GM19372 (cell line): ENCODE data around the gene MEIOB.
A peak's percentile ranks its signal among the peaks of the same experiment; 100 is the strongest.

Experiments used
- ATAC-seq: cut with Tn5 transposase; IDR thresholded peaks from one replicate; pipeline ENCODE4 v1.9.1; 2021; ENCODE audit warnings: mild to moderate bottlenecking, low read depth, moderate library complexity; ENCODE audit not compliant: unreplicated experiment

MEIOB gene

GRCh38 chr16:1832838-1833454, 39.0 kb downstream of the MEIOB start:
- ATAC-seq: no peak

- ATAC-seq: no peak
Measured at GRCh38 chr16:1831186-1832075, 40.5 kb downstream of the MEIOB start.

- ATAC-seq: no peak
Measured at GRCh38 chr16:1830213-1830612, 41.8 kb downstream of the MEIOB start.

- no peak for ATAC-seq
Measured at GRCh38 chr16:1828645-1829410, 43.1 kb downstream of the MEIOB start.

- peak; percentile 87 for ATAC-seq
Measured at GRCh38 chr16:1826691-1827573, 45.0 kb downstream of the MEIOB start, which contains the start of the genes FAHD1 and HAGH. TSS of gene FAHD1 (plus strand) at chr16:1827206. CDS start at chr16:1827239, 33 bp downstream. TSS of gene HAGH (minus strand) at chr16:1826825. CDS start at chr16:1826787, 38 bp downstream.

GRCh38 chr16:1825864-1826690, 45.9 kb downstream of the MEIOB start:
- peak; percentile 50 for ATAC-seq

GRCh38 chr16:1825381-1825863, 46.5 kb downstream of the MEIOB start:
- ATAC-seq: no peak

- ATAC-seq: no peak
Measured at GRCh38 chr16:1823821-1824220, 48.1 kb downstream of the MEIOB start.

- no peak for ATAC-seq
Measured at GRCh38 chr16:1822801-1823200, 49.2 kb downstream of the MEIOB start.

GRCh38 chr16:1821861-1822611, 49.9 kb downstream of the MEIOB start:
- no peak for ATAC-seq

GRCh38 chr16:1820946-1821290, 51.0 kb downstream of the MEIOB start:
- no peak for ATAC-seq

GRCh38 chr16:1820096-1820945, 51.6 kb downstream of the MEIOB start:
- no peak for ATAC-seq

GRCh38 chr16:1819611-1820010, 52.4 kb downstream of the MEIOB start:
- ATAC-seq: no peak

- no peak for ATAC-seq
Measured at GRCh38 chr16:1818873-1819525, 53.0 kb downstream of the MEIOB start.

- no peak for ATAC-seq
Measured at GRCh38 chr16:1818204-1818872, 53.6 kb downstream of the MEIOB start.

- ATAC-seq: no peak
Measured at GRCh38 chr16:1817716-1818115, 54.2 kb downstream of the MEIOB start.

GRCh38 chr16:1817276-1817589, 54.7 kb downstream of the MEIOB start:
- no peak for ATAC-seq
